Measurements from ENCODE around the gene IMMP1L.

DNA sequence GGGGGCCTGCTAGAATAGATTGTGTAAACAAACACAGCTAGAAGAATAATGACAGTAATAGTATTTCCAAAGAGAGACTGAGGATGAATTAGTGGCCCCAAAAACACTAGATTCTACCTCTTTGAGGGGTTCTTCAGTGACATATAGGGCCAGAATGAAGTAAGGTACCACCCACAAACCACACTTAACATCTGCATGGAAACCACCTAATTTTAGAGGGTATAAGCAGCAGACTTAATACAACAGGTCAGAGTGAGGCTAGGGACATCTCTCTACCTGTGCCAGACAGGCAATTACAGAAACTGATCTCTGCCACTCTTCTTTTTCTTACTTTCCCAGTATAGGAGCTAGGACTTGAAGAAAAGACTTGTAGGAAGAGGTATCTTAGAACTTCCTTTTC is 20.3 kb upstream of the IMMP1L start:
- TF ChIP-seq EZH2phosphoT487 (IDR thresholded peaks at IDR 0.05; ENCODE audit: low read depth) = no peak
- TF ChIP-seq, protein P1, sequence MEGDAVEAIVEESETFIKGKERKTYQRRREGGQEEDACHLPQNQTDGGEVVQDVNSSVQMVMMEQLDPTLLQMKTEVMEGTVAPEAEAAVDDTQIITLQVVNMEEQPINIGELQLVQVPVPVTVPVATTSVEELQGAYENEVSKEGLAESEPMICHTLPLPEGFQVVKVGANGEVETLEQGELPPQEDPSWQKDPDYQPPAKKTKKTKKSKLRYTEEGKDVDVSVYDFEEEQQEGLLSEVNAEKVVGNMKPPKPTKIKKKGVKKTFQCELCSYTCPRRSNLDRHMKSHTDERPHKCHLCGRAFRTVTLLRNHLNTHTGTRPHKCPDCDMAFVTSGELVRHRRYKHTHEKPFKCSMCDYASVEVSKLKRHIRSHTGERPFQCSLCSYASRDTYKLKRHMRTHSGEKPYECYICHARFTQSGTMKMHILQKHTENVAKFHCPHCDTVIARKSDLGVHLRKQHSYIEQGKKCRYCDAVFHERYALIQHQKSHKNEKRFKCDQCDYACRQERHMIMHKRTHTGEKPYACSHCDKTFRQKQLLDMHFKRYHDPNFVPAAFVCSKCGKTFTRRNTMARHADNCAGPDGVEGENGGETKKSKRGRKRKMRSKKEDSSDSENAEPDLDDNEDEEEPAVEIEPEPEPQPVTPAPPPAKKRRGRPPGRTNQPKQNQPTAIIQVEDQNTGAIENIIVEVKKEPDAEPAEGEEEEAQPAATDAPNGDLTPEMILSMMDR (IDR thresholded peaks at IDR 0.05; ENCODE audit: low read depth, low read length) = no peak

Data from OCI-LY3 (cell line).